Left lung (tissue), 10 donors: ENCODE measurements around the gene ZSCAN5A. TPM values are rescaled to one million over a fixed set of nuclear protein-coding genes. Genes with fewer than 3 reads are reported as not detected.

Experiments used
- ATAC-seq: fragments of 200-7000 bp; cut with Tn5 transposase; one replicate; pipeline ENCODE4 v1.9.1; 2020; ENCODE audit warnings: moderate library complexity
- DNase-seq, 4 donors: peaks; one replicate each; pipeline ENCODE4 v3.0.0-alpha.2; 2013 to 2020
- H3K27ac ChIP-seq, 2 donors: fragments of 200-600 bp; sonication (generic) in 1 of 2; one replicate each; pipeline versions ENCODE4 v1.5.0 to v1.8.0; 2020 to 2021
- H3K27me3 ChIP-seq, 2 donors: fragments of 200-600 bp; sonication (generic) in 1 of 2; one replicate each; pipeline versions ENCODE4 v1.5.0 to v1.8.0; 2020 to 2021
- H3K36me3 ChIP-seq, 2 donors: fragments of 200-600 bp; sonication (generic) in 1 of 2; one replicate each; pipeline versions ENCODE4 v1.5.0 to v1.8.0; 2020 to 2021
- H3K4me1 ChIP-seq, 2 donors: fragments of 200-600 bp; one replicate each; pipeline ENCODE4 v1.8.0; 2021
- H3K4me3 ChIP-seq, 2 donors: fragments of 200-600 bp; sonication (generic) in 1 of 2; one replicate each; pipeline versions ENCODE4 v1.5.0 to v1.8.0; 2020 to 2021; ENCODE audit warnings: mild to moderate bottlenecking in 1 of 2
- H3K9me3 ChIP-seq, 2 donors: fragments of 200-600 bp; sonication (generic) in 1 of 2; one replicate each; pipeline versions ENCODE4 v1.5.0 to v1.8.0; 2020 to 2021
- intact Hi-C, 2 donors: fragments of 100-400 bp; cut with DNase I; formaldehyde crosslinking; loops; one replicate each; pipeline versions ENCODE4 v1.11.2 to v1.14.2; 2022
- polyA plus RNA-seq, 6 donors: library from polyadenylated mRNA; unstranded; fragments of 120-200 nt; gene quantifications; one replicate each; pipeline ENCODE4 v1.2.1, GENCODE V29; 2013; ENCODE audit not compliant: insufficient read length in 6 of 6
- total RNA-seq, 2 donors: library from RNA; stranded (reverse); fragmentation: NEBNext Ultra II Directional; extraction: Animal tissue kit (Norgen Biotek cat#: 25700); gene quantifications; one replicate each; pipeline ENCODE4 v1.2.1, GENCODE V29; 2021
- TF ChIP-seq, protein P1 (sequence below), 2 donors: fragments of 200-600 bp; sonication (generic) in 1 of 2; IDR thresholded peaks; one replicate each; pipeline versions ENCODE4 v1.5.0 to v1.8.0; 2021; ENCODE audit warnings: antibody characterized with exemption in 2 of 2
- donor health status: DM: no; HTN: yes; CAD: no.
- donor health status: DM: no; HTN: no; CAD: no.

The ZSCAN5A gene
- total and polyA plus RNA-seq, 8 donors: 6.8 to 21.8 (median 16.9) TPM

DNA sequence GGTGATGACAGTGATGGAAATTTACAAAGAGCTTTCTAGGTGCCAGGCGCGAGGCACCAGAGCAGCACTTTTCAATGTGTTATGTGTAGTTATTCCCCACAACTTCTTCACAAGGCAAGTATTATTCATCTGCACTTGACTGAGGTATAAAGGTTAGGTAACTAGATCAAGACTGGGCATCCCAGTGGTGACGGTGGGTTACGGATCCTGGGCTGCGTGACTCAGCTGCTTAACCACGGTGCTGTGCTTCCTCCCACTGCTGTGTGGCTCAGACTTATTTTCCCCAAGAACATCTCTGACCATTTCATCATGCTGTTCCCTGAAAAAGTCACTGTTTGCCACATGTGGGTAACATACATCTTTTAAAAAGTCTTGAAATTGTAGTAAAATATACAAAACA, 22.8 kb downstream of the ZSCAN5A start:
- H3K36me3 ChIP-seq: peaks cover 0 to 27% of the 10 kb centered on the region in 2 donors
- H3K27ac ChIP-seq: no peak overlapping the region
- ATAC-seq (no peak), DNase-seq (no peak)
- intact Hi-C loops: no loop called here
- TF ChIP-seq, protein P1, sequence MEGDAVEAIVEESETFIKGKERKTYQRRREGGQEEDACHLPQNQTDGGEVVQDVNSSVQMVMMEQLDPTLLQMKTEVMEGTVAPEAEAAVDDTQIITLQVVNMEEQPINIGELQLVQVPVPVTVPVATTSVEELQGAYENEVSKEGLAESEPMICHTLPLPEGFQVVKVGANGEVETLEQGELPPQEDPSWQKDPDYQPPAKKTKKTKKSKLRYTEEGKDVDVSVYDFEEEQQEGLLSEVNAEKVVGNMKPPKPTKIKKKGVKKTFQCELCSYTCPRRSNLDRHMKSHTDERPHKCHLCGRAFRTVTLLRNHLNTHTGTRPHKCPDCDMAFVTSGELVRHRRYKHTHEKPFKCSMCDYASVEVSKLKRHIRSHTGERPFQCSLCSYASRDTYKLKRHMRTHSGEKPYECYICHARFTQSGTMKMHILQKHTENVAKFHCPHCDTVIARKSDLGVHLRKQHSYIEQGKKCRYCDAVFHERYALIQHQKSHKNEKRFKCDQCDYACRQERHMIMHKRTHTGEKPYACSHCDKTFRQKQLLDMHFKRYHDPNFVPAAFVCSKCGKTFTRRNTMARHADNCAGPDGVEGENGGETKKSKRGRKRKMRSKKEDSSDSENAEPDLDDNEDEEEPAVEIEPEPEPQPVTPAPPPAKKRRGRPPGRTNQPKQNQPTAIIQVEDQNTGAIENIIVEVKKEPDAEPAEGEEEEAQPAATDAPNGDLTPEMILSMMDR (IDR thresholded peaks at IDR 0.05): no peak
- no peaks in the 10 kb centered on the region for H3K9me3 ChIP-seq
- H3K4me1 ChIP-seq: no peaks in the 10 kb centered on the region
- H3K27me3 ChIP-seq: no peaks in the 10 kb centered on the region
- H3K4me3 ChIP-seq: no peak overlapping the region

DNA sequence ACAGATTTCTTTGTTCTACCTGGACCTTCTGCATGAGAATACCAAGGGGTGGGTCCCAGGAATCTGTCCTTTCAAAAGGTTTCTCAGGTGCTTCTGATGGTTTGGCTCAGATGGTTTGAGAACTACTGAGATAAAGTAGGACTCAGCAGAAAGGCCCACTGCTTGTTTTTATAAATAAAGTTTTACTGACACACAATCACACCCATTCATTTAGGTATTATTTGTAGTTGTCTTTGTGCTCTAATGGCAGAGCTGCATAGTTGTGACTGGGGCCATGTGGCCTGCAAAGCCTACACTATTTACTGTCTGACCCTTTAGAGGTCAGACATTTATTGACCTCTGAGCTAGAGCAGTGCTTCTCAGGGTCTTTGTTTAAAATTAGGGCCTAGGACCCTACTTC, 24.5 kb downstream of the ZSCAN5A start:
- TF ChIP-seq, protein P1 (IDR thresholded peaks at IDR 0.05): no peak
- H3K36me3 ChIP-seq: peaks cover 0 to 12% of the 10 kb centered on the region in 2 donors
- intact Hi-C loops: no loop called here

DNA sequence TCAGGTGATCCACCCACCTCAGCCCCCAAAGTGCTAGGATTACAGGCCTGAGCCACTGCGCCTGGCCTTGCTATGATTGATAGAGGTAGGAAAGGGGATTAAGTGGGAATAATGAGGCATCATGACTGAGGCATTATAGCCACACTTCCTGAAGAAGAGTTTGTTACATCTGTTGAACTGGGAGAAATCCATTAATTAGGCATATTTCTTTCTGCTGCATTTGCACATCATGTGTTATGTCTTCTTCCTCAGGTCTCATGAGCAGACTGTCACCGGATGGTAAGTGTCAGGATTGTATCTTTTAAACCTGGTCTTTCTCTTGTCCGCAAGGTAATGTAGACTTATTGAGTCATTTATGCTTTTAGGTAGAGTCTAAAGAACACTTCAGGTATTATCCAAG, 29.9 kb downstream of the ZSCAN5A start:
- Histone ChIP-seq H3K36me3 (peaks cover 0 to 5% of the 10 kb centered on the region in 2 donors), H3K27ac (no peak overlapping the region), H3K4me3 (no peak overlapping the region), H3K27me3 (no peaks in the 10 kb centered on the region), H3K9me3 (no peaks in the 10 kb centered on the region), H3K4me1 (no peaks in the 10 kb centered on the region)
- TF ChIP-seq, protein P1 (IDR thresholded peaks at IDR 0.05): no peak
- intact Hi-C loops: no loop called here
- DNase-seq: no peak
- no peak for ATAC-seq

More for the DNA sequence above, 24.5 kb downstream of the ZSCAN5A start:
- ATAC-seq (no peak), DNase-seq (no peak)
- no peaks in the 10 kb centered on the region for H3K9me3 ChIP-seq
- H3K27ac ChIP-seq: no peak overlapping the region
- no peak overlapping the region for H3K4me3 ChIP-seq
- no peaks in the 10 kb centered on the region for H3K4me1 ChIP-seq
- no peaks in the 10 kb centered on the region for H3K27me3 ChIP-seq

DNA sequence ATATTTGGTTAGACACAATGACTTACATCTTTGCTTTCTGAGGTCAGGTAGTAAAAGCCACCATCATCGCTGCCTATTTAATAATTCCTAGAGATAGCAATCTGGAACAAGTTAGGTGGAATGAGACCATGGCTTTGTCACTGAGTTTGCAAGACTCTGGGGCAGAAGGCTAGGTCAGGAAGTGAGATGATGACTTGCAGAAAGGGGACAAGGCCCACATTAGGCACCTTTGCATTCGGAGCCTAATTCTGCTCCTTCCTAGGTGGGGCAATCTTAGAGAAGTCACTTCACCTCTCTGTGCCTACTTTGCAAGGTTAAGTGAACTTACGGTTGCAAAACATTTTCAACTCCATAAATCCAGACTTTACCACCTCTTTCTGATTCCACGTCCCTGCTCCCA, 31.8 kb downstream of the ZSCAN5A start:
- no peaks in the 10 kb centered on the region for H3K27me3 ChIP-seq

DNA sequence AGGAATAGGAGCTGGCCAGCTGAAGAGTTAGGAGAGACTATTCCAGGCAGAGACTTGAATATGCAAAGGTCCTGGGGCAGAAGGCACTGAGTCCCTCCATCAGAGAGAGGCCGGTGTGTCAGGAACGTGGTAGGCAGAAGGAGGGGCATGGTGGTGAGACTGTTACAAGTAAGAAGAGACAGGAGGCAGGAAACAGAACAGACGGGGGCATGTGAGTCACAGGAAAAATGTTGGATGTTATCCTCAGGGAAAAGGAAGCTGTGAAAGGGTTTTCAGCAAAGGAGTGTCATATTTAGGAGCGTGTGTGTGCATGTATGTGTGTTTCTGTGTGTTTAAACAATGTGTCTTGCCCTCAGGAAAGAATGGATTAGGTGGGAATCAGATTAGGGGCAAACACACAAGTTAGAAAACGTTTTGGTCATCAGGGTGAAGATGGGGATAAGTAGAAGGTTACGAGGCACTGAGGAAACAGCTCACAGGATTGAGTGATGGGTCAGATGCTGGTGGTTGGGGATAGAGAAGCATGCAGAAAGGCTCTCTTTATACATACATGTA, 41.0 kb downstream of the ZSCAN5A start:
- TF ChIP-seq, protein P1 (IDR thresholded peaks at IDR 0.05): no peak
- ATAC-seq (no peak), DNase-seq (no peak)
- Histone ChIP-seq H3K4me3 (no peak overlapping the region), H3K27me3 (no peaks in the 10 kb centered on the region), H3K27ac (no peak overlapping the region), H3K36me3 (no peaks in the 10 kb centered on the region), H3K9me3 (no peaks in the 10 kb centered on the region), H3K4me1 (peaks cover 0 to 3% of the 10 kb centered on the region in 2 donors)
- intact Hi-C loops: no loop called here

More for the DNA sequence above, 31.8 kb downstream of the ZSCAN5A start:
- ATAC-seq: no peak
- intact Hi-C loops: no loop called here
- TF ChIP-seq, protein P1 (IDR thresholded peaks at IDR 0.05): no peak
- Histone ChIP-seq H3K4me3 (no peak overlapping the region), H3K36me3 (peaks cover 0 to 3% of the 10 kb centered on the region in 2 donors), H3K9me3 (no peaks in the 10 kb centered on the region), H3K4me1 (no peaks in the 10 kb centered on the region), H3K27ac (no peak overlapping the region)
- DNase-seq: no peak
